Measurements from ENCODE around the gene S1PR1. TPM values are rescaled to one million over a fixed set of nuclear protein-coding genes. Genes with fewer than 3 reads are reported as not detected.
"Not testable (repeated sequence)": the region's sequence is repeated elsewhere in the genome, so short reads cannot be mapped to it uniquely, and the experiment has no call there.

S1PR1 gene
- total RNA-seq (2014; rRNA removed; shearing (Covaris generic)) = 3.7 and 13.3 TPM in 2 replicates

GRCh38 chr1:101236516-101237228 is at the start of gene S1PR1:
S1PR1 (plus strand) TSS chr1:101237019; CDS start chr1:101238985, 1,966 bp downstream.
- no peaks in the 10 kb centered on the region for H3K27me3 ChIP-seq (replicated peaks)
- peak within 1 kb of the TSS; percentile 55 for H3K4me3 ChIP-seq
- H3K9me3 ChIP-seq (replicated peaks) = no peaks in the 10 kb centered on the region
- H3K36me3 ChIP-seq = peaks cover 20% of the 10 kb centered on the region
- peak within 1 kb of the TSS; percentile 43 for H3K27ac ChIP-seq
- DNase-seq (ENCODE audit: low read depth in 1 of 2, low spot score in 2 of 2) = peak; percentile 73 to 83
- H3K4me1 ChIP-seq (replicated peaks) = peaks cover 17% of the 10 kb centered on the region

GRCh38 chr1:101187297-101187696 is 49.5 kb upstream of the S1PR1 start:
- DNase-seq (ENCODE audit: low read depth in 1 of 2, low spot score in 2 of 2) = peak in 1 of 2 experiments; percentile 49

GRCh38 chr1:101188331-101188730 is 48.5 kb upstream of the S1PR1 start:
- H3K27ac ChIP-seq = no peak overlapping the region

More at GRCh38 chr1:101187297-101187696, 49.5 kb upstream of the S1PR1 start:
- no peaks in the 10 kb centered on the region for H3K27me3 ChIP-seq (replicated peaks)
- H3K9me3 ChIP-seq (replicated peaks) = no peaks in the 10 kb centered on the region
- H3K4me3 ChIP-seq = no peak overlapping the region
- peaks cover 38% of the 10 kb centered on the region for H3K4me1 ChIP-seq (replicated peaks)
- H3K27ac ChIP-seq = peak overlapping the region; percentile 33
- H3K36me3 ChIP-seq = no peaks in the 10 kb centered on the region

DNA sequence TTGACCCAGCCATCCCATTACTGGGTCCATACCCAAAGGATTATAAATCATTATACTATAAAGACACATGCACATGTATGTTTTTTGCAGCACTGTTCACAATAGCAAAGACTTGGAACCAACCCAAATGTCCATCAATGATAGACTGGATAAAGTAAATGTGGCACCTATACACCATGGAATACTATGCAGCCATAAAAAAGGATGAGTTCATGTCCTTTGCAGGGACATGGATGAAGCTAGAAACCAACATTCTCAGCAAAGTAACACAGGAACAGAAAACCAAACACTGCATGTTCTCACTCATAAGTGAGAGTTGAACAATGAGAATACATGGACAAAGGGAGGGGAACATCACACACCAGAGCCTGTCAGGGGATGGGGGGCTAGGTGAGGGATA is 47.9 kb upstream of the S1PR1 start:
- H3K4me3 ChIP-seq; DNase-seq (ENCODE audit: low read depth in 1 of 2, low spot score in 2 of 2); H3K27ac ChIP-seq; H3K36me3 ChIP-seq; H3K27me3 ChIP-seq (replicated peaks); H3K9me3 ChIP-seq (replicated peaks): not testable (repeated sequence)
- H3K4me1 ChIP-seq (replicated peaks) = peaks cover 29% of the 10 kb centered on the region

More at GRCh38 chr1:101188331-101188730, 48.5 kb upstream of the S1PR1 start:
- H3K27me3 ChIP-seq (replicated peaks) = no peaks in the 10 kb centered on the region
- H3K4me1 ChIP-seq (replicated peaks) = peaks cover 31% of the 10 kb centered on the region
- no peak overlapping the region for H3K4me3 ChIP-seq
- no peaks in the 10 kb centered on the region for H3K9me3 ChIP-seq (replicated peaks)
- DNase-seq (ENCODE audit: low read depth in 1 of 2, low spot score in 2 of 2) = peak in 1 of 2 experiments; percentile 30
- no peaks in the 10 kb centered on the region for H3K36me3 ChIP-seq

DNA sequence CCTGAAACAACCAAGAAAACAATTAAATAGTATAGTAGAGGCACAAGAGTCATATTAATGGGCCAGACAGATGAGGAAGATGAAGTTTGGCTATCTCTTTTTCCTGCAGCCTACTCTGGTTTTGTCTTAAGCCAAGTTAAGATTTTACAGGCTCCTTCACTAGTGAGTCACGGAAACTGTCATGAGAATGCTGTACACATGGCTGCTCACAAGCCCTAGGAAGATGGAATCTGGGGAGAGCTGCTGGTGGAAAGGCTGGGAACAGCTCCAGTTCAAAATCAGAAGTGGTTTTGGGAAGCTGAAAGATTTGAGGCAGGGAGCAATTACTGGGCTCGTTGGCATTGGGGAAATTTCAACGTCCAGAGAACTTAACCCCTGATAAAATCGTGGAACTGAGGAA is 46.4 kb upstream of the S1PR1 start:
- DNase-seq (ENCODE audit: low read depth in 1 of 2, low spot score in 2 of 2) = no peak
- no peaks in the 10 kb centered on the region for H3K36me3 ChIP-seq
- H3K4me1 ChIP-seq (replicated peaks) = peaks cover 26% of the 10 kb centered on the region
- H3K27me3 ChIP-seq (replicated peaks) = no peaks in the 10 kb centered on the region
- no peak overlapping the region for H3K4me3 ChIP-seq
- no peaks in the 10 kb centered on the region for H3K9me3 ChIP-seq (replicated peaks)
- H3K27ac ChIP-seq = no peak overlapping the region

- no peaks in the 10 kb centered on the region for H3K9me3 ChIP-seq (replicated peaks)
- no peaks in the 10 kb centered on the region for H3K27me3 ChIP-seq (replicated peaks)
- no peaks in the 10 kb centered on the region for H3K36me3 ChIP-seq
- H3K4me1 ChIP-seq (replicated peaks) = peaks cover 20% of the 10 kb centered on the region
- no peak overlapping the region for H3K4me3 ChIP-seq
- no peak overlapping the region for H3K27ac ChIP-seq
- DNase-seq (ENCODE audit: low read depth in 1 of 2, low spot score in 2 of 2) = no peak
These were observed 45.8 kb upstream of the S1PR1 start for GRCh38 chr1:101191049-101191448.

DNA sequence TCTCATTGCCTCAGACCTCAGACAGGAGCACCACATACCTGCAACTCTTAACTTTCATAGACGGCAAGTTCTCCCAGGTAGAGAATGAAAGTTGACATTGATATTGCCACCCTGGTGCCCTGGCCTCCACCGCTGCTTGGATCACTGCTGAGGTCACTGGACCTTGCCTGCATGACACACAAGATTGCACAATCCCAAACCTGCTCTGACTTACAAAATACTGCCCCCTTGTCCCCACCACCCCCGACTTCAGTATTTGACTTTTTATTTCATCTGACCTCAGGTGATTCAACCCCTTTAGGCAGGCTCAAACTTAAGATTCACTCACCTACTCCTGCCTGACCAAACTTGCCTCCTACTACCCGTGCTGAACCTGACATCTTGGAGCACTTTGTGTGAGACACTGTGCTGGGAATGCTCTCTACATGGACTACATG is 43.1 kb upstream of the S1PR1 start:
- Histone ChIP-seq H3K4me3 (no peak overlapping the region), H3K36me3 (no peaks in the 10 kb centered on the region), H3K4me1 (replicated peaks) (no peaks in the 10 kb centered on the region; the same call in 1 of the 2 replicates), H3K27me3 (replicated peaks) (no peaks in the 10 kb centered on the region), H3K9me3 (replicated peaks) (no peaks in the 10 kb centered on the region), H3K27ac (no peak overlapping the region)
- no peak for DNase-seq (ENCODE audit: low read depth in 1 of 2, low spot score in 2 of 2)

GRCh38 chr1:101194746-101195145 is 42.1 kb upstream of the S1PR1 start:
- Histone ChIP-seq H3K4me1 (replicated peaks) (no peaks in the 10 kb centered on the region; the same call in 1 of the 2 replicates), H3K27ac (no peak overlapping the region), H3K36me3 (no peaks in the 10 kb centered on the region), H3K4me3 (no peak overlapping the region), H3K27me3 (replicated peaks) (no peaks in the 10 kb centered on the region), H3K9me3 (replicated peaks) (no peaks in the 10 kb centered on the region)
- DNase-seq (ENCODE audit: low read depth in 1 of 2, low spot score in 2 of 2) = no peak

GRCh38 chr1:101196668-101197067 is 40.2 kb upstream of the S1PR1 start:
- no peak for DNase-seq (ENCODE audit: low read depth in 1 of 2, low spot score in 2 of 2)
- H3K36me3 ChIP-seq = no peaks in the 10 kb centered on the region
- H3K27me3 ChIP-seq (replicated peaks) = no peaks in the 10 kb centered on the region
- H3K27ac ChIP-seq = no peak overlapping the region
- H3K9me3 ChIP-seq (replicated peaks) = no peaks in the 10 kb centered on the region
- peaks cover 16% of the 10 kb centered on the region for H3K4me1 ChIP-seq (replicated peaks)
- H3K4me3 ChIP-seq = no peak overlapping the region

DNA sequence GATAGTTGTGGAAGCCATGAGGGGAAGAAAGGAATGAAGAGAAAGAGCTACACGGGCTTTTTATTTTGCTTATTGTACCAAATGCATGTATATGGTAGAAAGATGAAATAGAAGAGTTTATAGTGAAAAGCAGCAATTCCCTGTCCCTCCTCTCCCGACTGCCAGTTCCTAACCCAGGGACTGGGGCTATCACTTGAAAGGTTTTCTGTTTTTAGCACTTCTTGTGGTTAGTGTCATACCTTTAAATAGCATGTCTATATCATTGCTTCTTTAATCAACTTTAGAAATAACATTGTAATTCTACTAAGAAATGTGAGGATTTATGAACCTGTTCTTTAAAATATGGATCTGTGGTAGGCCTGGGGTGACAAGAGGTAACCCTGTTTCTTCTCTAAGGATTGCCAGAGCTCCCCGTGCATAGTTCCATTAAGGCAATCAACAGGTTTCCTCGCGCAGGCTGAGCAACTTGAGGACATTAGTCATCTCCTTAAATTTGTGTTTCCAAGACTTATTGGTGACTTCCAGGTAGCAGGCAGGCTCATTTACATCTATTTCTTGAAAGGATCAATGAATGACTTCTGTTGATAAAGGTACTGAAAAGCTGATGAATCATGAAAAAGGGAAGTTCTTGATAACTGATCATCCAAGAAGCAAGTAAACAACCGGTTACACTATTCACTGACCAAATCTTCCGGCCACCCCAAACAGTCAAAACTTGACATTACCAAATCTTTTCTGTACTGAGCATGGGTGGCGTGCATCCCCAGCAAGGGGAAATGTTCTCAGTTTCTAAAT is 37.8 kb upstream of the S1PR1 start:
- no peak overlapping the region for H3K27ac ChIP-seq
- no peaks in the 10 kb centered on the region for H3K9me3 ChIP-seq (replicated peaks)
- peaks cover 20% of the 10 kb centered on the region for H3K4me1 ChIP-seq (replicated peaks)
- no peak for DNase-seq (ENCODE audit: low read depth in 1 of 2, low spot score in 2 of 2)
- no peaks in the 10 kb centered on the region for H3K36me3 ChIP-seq
- H3K4me3 ChIP-seq = no peak overlapping the region
- H3K27me3 ChIP-seq (replicated peaks) = no peaks in the 10 kb centered on the region

DNA sequence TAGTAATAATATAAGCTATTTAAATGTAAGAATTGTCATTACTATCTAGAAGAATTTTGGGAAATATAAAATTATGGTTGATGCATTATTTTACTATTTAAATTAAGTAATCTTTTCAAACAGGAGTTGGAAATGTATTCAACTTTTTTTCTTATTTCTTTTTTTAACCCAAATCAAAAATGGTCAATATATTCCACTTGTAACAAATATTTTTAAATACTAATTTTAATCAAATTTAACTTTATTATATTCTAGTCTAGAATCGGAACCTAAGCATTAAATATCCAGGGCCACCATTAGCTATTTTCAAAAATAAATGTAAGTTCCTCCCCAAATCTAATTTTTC is 37.2 kb upstream of the S1PR1 start:
- H3K27me3 ChIP-seq (replicated peaks) = no peaks in the 10 kb centered on the region
- H3K36me3 ChIP-seq = no peaks in the 10 kb centered on the region
- H3K27ac ChIP-seq = peak overlapping the region; percentile 84
- H3K4me1 ChIP-seq (replicated peaks) = peaks cover 24% of the 10 kb centered on the region
- H3K9me3 ChIP-seq (replicated peaks) = no peaks in the 10 kb centered on the region
- H3K4me3 ChIP-seq = no peak overlapping the region
- no peak for DNase-seq (ENCODE audit: low read depth in 1 of 2, low spot score in 2 of 2)

- Histone ChIP-seq H3K36me3 (no peaks in the 10 kb centered on the region), H3K9me3 (replicated peaks) (no peaks in the 10 kb centered on the region), H3K27ac (peak overlapping the region; percentile 84), H3K4me1 (replicated peaks) (peaks cover 24% of the 10 kb centered on the region), H3K27me3 (replicated peaks) (no peaks in the 10 kb centered on the region), H3K4me3 (no peak overlapping the region)
- peak; percentile 79 to 92 for DNase-seq (ENCODE audit: low read depth in 1 of 2, low spot score in 2 of 2)
These were observed 36.3 kb upstream of the S1PR1 start for GRCh38 chr1:101200513-101200912.

GRCh38 chr1:101203820-101204540 is 32.8 kb upstream of the S1PR1 start:
- no peaks in the 10 kb centered on the region for H3K9me3 ChIP-seq (replicated peaks)
- no peaks in the 10 kb centered on the region for H3K36me3 ChIP-seq
- H3K27me3 ChIP-seq (replicated peaks) = no peaks in the 10 kb centered on the region
- no peak overlapping the region for H3K4me3 ChIP-seq
- H3K27ac ChIP-seq = no peak overlapping the region
- peaks cover 24% of the 10 kb centered on the region for H3K4me1 ChIP-seq (replicated peaks)
- DNase-seq (ENCODE audit: low read depth in 1 of 2, low spot score in 2 of 2) = peak in 1 of 2 experiments; percentile 41

Data from SJSA1 (cell line).